Erythroblast (primary cell): ENCODE data around the gene CD300H.

Experiments
- GATA1 ChIP-seq: IDR thresholded peaks from 2 replicates; pipeline ENCODE4 v1.6.1; 2011; ENCODE audit warnings: low read depth, mild to moderate bottlenecking, control low read depth, low read length, moderate library complexity
- POLR2A ChIP-seq: IDR thresholded peaks from 2 replicates; pipeline ENCODE4 v1.6.1; 2011; ENCODE audit warnings: mild to moderate bottlenecking, low read length

DNA sequence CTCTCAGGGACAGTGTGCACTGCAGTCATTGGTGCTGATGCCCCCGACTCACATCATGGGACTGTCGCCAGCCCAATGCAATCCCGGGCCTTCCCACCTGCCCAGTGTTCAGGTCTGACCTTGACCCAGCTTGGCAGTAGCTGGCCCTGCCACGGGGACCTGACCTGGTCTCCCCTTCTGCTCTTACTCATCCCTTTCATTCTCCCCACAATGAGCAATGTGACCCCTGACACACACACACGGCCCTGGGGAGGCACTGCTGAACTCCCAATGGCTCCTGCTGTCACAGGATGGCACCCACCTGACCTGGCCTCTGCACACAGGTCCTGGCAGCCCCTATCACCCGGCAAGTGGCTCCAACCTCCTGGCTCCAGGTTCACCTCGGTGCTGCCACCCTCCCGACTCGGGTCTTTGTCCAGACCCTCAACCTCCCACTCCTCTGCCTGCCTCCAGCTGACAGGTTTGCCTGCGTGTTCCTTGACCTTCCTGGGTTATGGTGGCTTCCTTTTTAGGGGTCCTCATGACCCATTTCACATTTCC is 28.0 kb downstream of the CD300H start:
- TF ChIP-seq POLR2A (no peak), GATA1 (no peak)
